ENCODE results near the gene DEDD2.

DEDD2 gene

GRCh38 chr19:42169486-42170413 lies 47.7 kb downstream of the DEDD2 start:
- DNase-seq = no peak

- DNase-seq = no peak
Observed at GRCh38 chr19:42168206-42168605, 49.3 kb downstream of the DEDD2 start.

- no peak for DNase-seq
Observed at GRCh38 chr19:42166316-42166715, 51.2 kb downstream of the DEDD2 start.

DNA sequence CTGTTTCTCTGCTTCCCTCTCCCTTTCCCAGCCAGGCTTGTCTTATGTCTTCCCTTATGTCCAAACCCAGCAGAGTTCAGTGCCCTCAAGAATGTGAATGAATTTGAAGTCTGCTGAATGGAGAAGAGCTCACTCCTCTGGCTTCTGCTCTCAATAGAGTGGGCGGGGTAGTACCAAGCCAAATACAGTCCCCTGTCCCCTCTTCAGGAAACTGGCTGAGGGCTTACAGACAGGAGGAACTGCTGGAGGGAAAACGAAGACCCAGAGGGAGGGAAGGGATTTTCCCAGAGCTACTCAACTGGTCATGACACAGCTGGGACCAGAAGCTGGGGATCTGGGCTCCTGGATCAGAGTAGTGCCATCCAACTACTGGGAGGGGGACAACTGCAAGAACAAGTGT lies 52.3 kb downstream of the DEDD2 start:
- DNase-seq = no peak

DNA sequence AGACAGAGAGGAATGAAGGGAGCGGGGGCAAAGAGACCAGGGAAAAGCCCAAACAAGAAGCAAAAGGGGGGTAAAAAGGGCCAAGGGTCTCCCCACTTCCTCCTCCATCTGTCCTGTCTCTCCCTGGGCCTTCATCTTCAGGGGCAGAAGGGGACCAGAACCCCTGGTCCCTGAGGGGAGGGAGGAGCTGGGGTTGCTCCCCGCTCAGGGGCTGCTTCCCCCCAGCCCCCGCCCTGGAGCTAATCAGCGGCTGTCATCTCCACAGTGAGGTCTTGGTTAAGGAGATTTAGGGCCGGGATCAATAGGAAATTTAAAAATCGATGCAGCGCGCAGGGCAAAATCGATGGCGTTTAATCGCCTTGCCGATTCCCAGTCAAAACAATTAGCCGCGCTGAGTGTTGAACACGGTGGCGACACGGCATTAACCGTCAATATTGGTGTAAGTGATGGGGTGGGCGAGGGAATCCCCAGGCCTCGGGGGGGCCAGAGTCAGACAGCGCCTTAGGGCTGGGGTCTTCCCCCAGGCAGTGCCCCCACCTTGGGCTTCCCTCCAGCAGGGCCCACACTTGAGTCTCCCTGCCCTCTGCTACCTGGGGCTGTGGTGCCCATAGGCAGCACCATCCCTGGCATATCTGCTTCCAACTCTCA lies 55.7 kb downstream of the DEDD2 start:
- DNase-seq = no peak

DNA sequence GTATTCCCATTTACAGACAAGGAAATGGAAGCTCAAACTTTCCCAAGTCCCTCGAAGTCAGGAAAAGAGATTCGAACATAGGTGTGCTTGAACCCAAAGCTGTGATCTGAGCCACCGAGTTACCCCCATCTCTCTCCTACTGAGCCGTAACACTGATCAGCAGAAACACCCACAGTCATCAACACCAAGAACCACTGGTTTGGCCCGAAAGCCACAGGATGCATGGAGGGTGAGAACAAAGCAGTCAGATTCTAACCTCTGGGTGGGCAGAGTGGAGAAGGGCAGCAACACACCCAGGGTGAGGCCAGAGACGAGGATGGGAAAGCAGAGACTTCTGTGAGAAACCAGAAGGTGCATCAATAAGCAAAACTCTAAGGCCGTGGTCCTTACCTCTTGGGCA lies 57.5 kb downstream of the DEDD2 start:
- no peak for DNase-seq

DNA sequence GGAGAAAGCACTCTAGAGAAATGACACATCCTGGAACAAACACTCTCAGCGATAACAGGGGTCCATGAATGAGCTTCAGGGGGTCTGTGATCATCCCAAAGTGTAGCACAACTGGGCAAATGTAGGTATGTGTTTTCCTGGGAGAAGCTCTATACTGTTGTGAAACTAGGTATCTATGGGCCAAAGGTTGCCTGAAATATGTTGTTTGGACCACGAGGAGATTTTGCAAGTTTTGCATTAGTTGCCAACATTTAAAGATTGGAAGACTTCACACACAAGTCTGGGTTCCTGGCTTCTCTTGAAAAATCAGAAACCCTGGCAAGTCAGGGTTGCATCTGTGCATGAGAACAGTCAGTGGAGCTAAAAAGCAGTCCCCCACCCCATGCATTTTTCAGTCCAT lies 58.6 kb downstream of the DEDD2 start:
- no peak for DNase-seq

GRCh38 chr19:42156571-42156970 lies 60.9 kb downstream of the DEDD2 start:
- DNase-seq = no peak

DNA sequence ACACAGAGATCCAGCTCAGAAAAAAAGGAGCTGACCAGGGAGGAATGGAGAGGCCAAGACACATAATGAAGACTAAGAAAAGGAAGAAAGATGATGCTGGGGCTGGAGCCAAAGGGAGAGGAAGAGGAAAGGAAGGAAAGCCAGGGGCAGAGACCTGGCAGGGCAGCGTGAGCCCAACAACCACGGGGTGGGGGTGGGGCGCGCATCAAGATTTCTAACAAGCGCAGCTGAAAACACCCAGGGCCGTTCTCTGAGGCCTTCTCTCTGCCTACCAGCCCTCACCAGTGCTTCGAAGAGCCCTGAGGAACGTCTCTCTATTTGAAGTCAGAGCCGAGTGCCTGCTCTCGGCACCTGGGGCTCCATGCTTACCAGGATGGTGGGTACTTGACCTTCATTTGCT lies 61.7 kb downstream of the DEDD2 start:
- no peak for DNase-seq

DNA sequence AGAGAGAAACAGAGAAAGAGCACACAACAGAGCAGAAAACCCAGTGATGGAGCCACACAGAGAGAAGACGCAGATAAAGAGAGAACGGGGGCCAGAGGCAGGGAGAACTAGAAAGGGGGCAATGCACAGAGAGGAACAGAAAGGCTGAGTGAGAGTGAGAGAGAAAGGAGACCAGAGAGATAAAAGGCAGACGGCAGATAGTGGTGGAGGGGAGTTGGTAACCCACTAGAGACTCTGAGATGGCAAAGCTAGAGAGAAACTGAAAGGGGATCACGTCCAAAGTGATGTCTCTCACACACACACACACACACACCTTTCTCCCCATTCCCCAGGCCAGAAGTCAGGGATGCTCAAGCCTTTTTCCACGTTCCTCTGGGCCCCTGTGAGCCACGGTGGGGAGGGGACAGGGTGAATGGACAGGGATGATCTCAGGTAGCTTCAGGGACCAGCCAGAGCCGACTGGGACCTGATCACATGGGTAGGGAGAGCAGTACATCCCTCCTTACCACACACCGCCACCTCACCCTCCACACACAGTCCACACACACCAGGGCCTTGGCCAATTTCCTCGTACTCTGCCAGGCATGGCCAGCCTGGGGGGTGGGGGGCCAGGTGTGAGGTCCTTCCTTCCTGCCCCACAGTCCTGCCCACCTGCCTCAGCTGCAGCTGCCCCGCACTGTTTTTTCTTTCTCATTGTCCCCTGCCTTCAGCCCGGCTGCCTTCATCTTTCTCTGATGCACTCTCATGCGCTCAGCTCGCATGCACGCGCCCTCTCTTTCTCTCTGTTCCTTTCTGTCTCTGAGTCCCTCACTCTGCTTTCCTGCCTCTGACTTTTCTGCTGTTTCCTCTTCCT lies 62.8 kb downstream of the DEDD2 start:
- DNase-seq = no peak

DNA sequence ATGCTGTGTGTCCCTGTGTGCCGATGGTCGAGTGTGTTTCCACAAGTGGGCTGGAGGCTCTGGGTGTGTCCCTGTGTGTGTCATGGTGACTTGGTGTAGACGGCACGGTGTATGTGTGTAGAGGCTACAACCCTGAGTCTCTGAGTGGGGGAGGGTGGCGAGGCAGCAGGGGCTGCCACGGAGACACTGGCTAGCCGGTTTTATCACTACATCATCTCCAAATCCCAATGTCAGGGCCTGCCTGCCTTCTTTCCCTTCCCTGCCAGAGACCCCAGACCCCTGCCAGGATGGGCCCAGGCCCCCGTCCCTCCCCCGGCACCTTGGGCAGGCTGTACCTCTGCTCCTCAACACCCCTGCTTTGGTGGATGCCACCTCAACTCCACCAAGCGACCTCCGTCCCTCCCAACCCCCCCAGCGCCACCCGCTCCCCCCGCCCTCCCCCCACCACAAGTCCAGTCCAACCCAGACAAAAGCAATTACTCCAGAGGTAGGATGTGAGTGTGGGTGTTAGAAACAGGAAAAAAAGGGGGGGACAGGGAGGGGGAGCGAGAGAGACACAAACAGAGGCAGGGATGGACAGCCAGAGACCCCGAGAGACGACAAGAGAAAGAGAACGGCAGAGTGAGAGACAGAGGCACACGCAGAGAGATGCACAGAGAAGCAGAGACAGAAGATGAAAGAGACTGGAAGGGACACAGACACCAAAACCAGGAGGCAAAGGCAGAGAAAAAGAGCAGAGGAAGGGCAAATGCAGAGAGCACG lies 63.6 kb downstream of the DEDD2 start:
- DNase-seq = no peak

- no peak for DNase-seq
Observed at GRCh38 chr19:42152910-42153671, 64.4 kb downstream of the DEDD2 start.

DNA sequence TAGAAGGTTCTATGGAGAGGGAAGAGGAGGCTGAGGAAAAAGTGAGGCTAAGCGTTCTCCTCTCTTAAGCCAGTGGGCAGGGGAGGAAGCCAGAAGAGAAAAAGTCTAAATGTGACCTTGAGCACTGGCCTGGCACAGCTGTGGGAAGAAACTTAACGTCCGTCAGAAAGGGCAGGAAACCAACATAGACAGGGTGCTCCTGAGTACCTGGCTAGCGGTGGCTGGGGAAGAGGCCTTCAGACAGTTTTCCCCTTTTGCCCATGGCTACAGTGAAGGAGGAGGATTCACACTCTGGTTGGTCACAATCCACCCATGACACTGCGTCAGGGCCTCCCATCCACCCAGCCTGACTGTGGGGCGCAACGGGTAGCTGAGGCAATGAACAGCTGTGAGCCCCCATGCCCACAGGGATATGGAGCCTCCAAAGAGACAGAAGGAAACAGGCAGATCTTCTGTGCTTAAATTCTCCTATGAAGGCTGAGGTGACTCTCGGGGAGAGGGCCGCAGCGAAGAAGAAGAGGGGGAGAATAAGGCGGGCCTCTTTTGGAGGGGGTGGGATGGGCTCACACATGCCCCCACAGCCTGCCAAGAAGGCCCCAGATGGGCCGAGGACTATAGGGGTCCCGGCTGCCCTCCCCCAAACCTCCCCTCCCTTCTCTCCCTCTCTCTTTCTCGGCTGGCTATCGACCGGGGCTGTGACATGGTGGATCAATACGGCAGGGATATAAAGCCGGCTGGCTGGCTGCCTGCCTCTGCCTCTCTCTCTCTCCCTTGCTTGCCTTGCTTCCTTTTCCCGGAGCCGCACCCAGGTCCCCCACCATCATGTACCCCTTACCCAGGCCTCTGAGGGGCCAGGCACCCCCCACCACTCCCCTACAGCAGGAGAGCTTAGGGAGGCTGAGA lies 65.4 kb downstream of the DEDD2 start:
- DNase-seq = no peak

GRCh38 chr19:42150911-42151361 lies 66.5 kb downstream of the DEDD2 start:
- no peak for DNase-seq

DNA sequence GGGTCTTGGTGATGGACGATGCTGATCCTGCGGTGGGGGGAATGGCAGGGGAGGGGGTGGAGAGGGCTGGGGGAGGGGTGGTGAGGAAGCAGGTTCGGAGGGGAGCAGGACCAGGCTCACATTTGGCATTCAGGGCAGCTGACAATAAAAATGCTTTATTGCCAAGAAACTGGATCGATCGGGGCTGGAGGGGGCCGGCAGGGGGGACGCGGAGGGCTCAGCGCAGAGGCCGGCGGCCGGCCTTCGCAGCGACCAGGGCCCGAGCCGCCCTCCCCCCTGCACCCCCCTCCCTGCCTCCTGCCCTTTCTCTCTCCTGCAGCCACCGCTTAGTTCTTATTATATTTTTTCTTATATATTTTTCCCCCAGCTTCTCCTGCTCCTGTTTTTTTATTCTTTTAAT lies 67.1 kb downstream of the DEDD2 start:
- no peak for DNase-seq

DNA sequence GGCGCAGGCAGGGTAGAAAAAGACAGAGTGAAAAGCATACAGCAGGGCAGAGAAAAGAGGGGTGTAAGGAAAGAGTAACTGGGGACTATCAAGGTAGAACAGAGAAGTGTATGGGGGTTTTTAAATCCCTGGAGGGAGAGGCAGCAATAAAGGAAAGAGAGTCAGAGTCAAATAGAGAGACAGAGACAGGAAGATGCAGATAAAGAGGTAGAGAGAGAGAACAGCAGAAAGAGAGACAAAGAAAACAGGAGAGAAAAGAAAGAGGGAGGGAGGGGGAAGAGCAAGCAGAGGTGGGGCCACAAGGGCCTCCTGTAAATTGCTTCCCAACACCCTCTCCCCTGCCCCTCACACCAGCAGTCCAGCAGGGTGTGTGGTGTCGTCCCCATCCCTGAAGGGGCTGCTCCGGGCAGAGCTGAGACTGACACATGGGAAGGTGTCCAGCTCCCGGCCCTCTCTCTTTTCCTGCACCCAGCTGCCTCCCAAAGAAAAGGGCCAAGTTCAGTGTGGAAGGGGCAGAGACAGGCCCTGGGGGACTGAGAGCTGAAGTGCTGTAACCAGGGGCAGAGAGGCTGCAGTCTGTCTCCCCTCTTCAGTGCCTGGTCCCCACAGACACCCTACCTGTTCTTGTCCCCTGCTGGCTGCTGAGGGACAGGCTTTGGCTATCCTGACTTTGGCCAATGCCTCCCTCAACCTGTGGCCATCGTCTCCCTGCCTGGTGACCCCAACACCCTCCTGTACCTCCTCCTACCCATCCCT lies 67.9 kb downstream of the DEDD2 start:
- DNase-seq = no peak
